Hepatocyte (in vitro differentiated cells): ENCODE measurements around the gene NPTN.

Source experiments
- CTCF ChIP-seq: fragments of 200-600 bp; sonication (generic); IDR thresholded peaks from 2 replicates; pipeline ENCODE4 v1.5.1; 2016; ENCODE audit warnings: antibody characterized with exemption, mild to moderate bottlenecking; ENCODE audit not compliant: poor library complexity
- EZH2 ChIP-seq: fragments of 200-600 bp; sonication (generic); IDR thresholded peaks from 2 replicates; pipeline ENCODE4 v1.6.1; 2016; ENCODE audit warnings: antibody characterized with exemption, mild to moderate bottlenecking, borderline replicate concordance
- EZH2phosphoT487 ChIP-seq: fragments of 200-600 bp; sonication (generic); IDR thresholded peaks from one replicate; pipeline ENCODE4 v1.6.1; 2018; ENCODE audit warnings: antibody characterized with exemption, mild to moderate bottlenecking, low read depth, moderate library complexity; ENCODE audit not compliant: unreplicated experiment, severe bottlenecking

GRCh38 chr15:73518180-73518862, 114.9 kb downstream of the NPTN start:
- TF ChIP-seq CTCF = no peak
- TF ChIP-seq EZH2phosphoT487 = no peak
- TF ChIP-seq EZH2 = no peak
